NT2/D1 (cell line): Measurements from ENCODE around the gene GAGE12J.
A peak's percentile ranks its signal among the peaks of the same experiment; 100 is the strongest.
"Not testable (repeated sequence)": the region's sequence is repeated elsewhere in the genome, so short reads cannot be mapped to it uniquely, and the experiment has no call there.

Source experiments
- DNase-seq: peaks from one replicate; pipeline ENCODE4 v3.0.0-alpha.2; 2011; ENCODE audit warnings: low read depth, low spot score
- H3K27me3 ChIP-seq: 2 replicates; pipeline ENCODE4 v1.6.0; 2011; ENCODE audit warnings: mild to moderate bottlenecking; ENCODE audit not compliant: insufficient read length, insufficient read depth
- H3K36me3 ChIP-seq: 2 replicates; pipeline ENCODE4 v1.6.1; 2011; ENCODE audit warnings: mild to moderate bottlenecking, low read length, mixed read lengths; ENCODE audit not compliant: insufficient read depth, insufficient read length
- H3K4me1 ChIP-seq: 2 replicates; pipeline ENCODE4 v1.5.1; 2011; ENCODE audit not compliant: insufficient read depth, insufficient read length
- H3K4me3 ChIP-seq: 2 replicates; pipeline ENCODE4 v1.5.1; 2011; ENCODE audit warnings: low read depth; ENCODE audit not compliant: insufficient read length
- H3K9ac ChIP-seq: 2 replicates; pipeline ENCODE4 v1.6.0; 2011; ENCODE audit warnings: low read depth; ENCODE audit not compliant: insufficient read length
- H3K9me3 ChIP-seq: 2 replicates; pipeline ENCODE4 v1.5.1; 2011; ENCODE audit warnings: mild to moderate bottlenecking, low read length; ENCODE audit not compliant: insufficient read depth
- SUZ12 ChIP-seq: IDR thresholded peaks from 2 replicates; pipeline ENCODE4 v1.6.1; 2011; ENCODE audit not compliant: insufficient read length, insufficient read depth; ENCODE audit errors: extremely low read depth
- YY1 ChIP-seq: IDR thresholded peaks from 2 replicates; pipeline ENCODE4 v1.6.1; 2011; ENCODE audit not compliant: insufficient read length, insufficient read depth
- ZNF274 ChIP-seq: IDR thresholded peaks from 2 replicates; pipeline ENCODE4 v1.6.1; 2011; ENCODE audit warnings: mild to moderate bottlenecking, low read depth, low read length

GAGE12J gene

DNA sequence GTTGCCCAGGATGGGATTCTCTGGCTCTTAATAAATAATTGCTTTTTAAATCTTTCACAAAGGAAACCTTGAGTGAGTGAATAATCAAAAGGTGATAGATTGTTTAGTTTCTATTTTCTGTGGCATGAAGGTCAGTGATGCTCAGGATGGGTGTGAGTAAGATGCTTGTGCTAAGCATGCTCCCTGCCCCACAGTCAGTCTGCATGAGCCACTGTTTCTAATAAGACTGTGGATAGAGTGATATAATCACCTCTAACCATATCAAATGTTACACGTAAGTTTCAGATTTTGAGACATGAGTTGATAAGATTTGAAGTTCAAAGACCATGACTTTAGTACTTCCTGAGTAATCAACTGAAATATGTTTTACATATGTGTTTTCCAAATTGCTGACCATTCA lies 21.1 kb upstream of the GAGE12J start:
- no peak overlapping the region for H3K9ac ChIP-seq
- no peak for DNase-seq
- no peaks in the 10 kb centered on the region for H3K27me3 ChIP-seq
- TF ChIP-seq YY1 (no peak), SUZ12 (no peak), ZNF274 (no peak)
- H3K4me3 ChIP-seq = no peak overlapping the region
- H3K4me1 ChIP-seq = no peaks in the 10 kb centered on the region
- H3K9me3 ChIP-seq = no peaks in the 10 kb centered on the region
- no peaks in the 10 kb centered on the region for H3K36me3 ChIP-seq

DNA sequence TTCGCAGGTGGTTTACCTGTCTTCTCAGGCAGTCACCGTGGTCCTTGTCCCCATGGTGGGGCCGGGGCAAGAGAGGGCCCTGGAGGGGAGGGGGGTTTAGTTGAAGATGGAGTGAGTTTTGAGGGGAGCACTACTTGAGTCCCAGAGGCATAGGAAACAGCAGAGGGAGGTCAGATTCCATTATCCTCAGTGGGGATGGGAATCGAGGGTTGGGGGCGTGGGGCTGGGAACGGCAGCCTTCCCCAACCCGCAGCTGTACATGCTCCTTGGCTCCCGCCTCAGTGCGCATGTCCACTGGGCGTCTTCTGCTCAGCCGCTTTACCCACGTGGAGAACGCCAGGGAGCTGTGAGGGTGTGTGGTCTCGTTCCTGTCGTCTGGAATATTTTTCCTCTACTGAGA lies 18.5 kb upstream of the GAGE12J start, which contains the start of gene GAGE10:
GAGE10 (plus strand) TSS at position 301 of the 400 bp plus-strand sequence. CDS start 1,214 bp downstream, outside the sequence.
- no peak for TF ChIP-seq YY1
- no peak for TF ChIP-seq ZNF274
- no peak for TF ChIP-seq SUZ12
- no peak within 1 kb of the TSS for H3K9ac ChIP-seq

DNA sequence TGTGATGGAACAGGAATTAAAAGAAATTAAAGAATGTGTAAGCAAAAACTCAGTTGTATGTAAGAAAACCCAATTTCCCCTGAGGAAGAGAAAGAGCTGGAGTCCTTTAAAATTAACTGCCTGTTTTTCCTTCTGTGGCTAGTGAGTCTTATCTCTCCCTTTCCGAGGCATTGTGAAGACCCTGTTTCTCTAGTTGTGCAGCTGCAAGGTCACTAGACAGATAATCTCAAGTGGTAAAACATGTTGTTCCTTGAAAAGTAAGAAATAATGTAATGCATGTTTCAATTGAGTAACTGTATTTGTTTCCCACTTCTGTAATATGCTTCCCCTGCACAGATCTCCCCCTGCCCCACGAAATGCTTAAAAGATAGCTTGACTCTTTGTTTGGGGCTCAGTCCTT lies 14.1 kb upstream of the GAGE12J start:
- not testable (repeated sequence) for DNase-seq, H3K36me3 ChIP-seq, H3K9ac ChIP-seq

More for the DNA sequence above, 18.5 kb upstream of the GAGE12J start, which contains the start of gene GAGE10:
- Histone ChIP-seq H3K36me3 (no peaks in the 10 kb centered on the region), H3K27me3 (no peaks in the 10 kb centered on the region), H3K4me1 (no peaks in the 10 kb centered on the region), H3K4me3 (no peak within 1 kb of the TSS), H3K9me3 (no peaks in the 10 kb centered on the region)
- no peak for DNase-seq

GRCh38 chrX:49308604-49309269 lies 13.1 kb upstream of the GAGE12J start:
- no peak for TF ChIP-seq YY1
- TF ChIP-seq ZNF274 = no peak
- no peak for TF ChIP-seq SUZ12
- Histone ChIP-seq H3K4me1 (peaks cover 5% of the 10 kb centered on the region), H3K9me3 (no peaks in the 10 kb centered on the region), H3K4me3 (no peak overlapping the region), H3K9ac (no peak overlapping the region), H3K27me3 (no peaks in the 10 kb centered on the region), H3K36me3 (no peaks in the 10 kb centered on the region)
- no peak for DNase-seq

More for the DNA sequence above, 14.1 kb upstream of the GAGE12J start:
- H3K4me1 ChIP-seq, H3K27me3 ChIP-seq, H3K9me3 ChIP-seq, H3K4me3 ChIP-seq: not testable (repeated sequence)

DNA sequence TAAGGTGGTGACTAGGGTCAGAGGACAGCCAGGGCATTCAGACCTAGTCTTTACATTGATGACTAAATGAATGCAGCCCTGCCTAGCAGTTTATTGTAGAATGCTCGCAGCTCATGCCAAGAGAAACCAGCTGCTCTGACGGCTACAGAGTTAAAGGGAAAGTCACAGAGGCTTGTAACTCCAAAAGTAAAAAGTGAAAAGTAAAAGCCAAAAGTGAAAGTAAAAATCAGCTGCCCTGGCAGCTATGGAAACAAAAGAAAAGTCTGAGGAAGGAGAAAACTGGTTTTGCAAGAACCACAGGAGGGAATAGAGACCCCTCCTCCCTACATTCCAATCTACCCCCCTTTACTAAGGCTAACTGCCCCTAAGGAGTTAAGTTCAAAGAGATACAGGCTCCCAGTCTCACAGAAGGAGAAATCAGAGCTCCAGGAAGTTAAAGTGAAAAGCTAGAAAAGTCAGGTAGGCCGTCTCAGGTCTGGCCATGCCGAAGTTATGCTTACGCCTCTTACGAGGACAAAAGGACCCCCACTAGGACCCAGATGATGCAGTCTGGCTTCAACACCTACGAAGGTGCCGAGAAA lies 12.3 kb upstream of the GAGE12J start:
- Histone ChIP-seq H3K9ac (peak overlapping the region; percentile 56), H3K4me3 (no peak overlapping the region)
- peak; percentile 33 for DNase-seq

DNA sequence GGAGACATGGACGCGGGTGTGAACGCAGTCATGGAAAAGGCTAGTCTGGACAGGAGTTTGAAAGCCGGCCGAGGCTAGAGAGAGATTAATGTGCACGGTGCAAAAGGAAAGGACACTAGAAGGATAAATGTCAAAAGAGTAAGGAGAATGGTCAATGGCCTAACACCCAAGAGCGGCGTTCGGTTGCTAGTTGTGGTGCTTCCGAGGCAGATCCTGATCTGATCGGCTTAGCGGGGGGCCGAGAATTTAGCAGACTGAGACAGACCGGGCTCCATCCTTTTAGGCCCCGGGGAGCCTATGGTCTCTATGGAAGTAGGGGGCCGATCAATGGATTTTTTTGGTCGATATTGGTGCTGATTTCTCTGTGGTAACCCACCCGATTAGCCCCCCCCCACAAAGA lies 11.5 kb upstream of the GAGE12J start:
- H3K4me1 ChIP-seq = peaks cover 5% of the 10 kb centered on the region
- TF ChIP-seq YY1 (no peak), ZNF274 (no peak), SUZ12 (no peak)
- no peaks in the 10 kb centered on the region for H3K27me3 ChIP-seq
- H3K9me3 ChIP-seq = no peaks in the 10 kb centered on the region
- DNase-seq = no peak
- H3K4me3 ChIP-seq = peak overlapping the region; percentile 5
- no peaks in the 10 kb centered on the region for H3K36me3 ChIP-seq
- peak overlapping the region; percentile 56 for H3K9ac ChIP-seq

More for the DNA sequence above, 12.3 kb upstream of the GAGE12J start:
- H3K27me3 ChIP-seq = no peaks in the 10 kb centered on the region
- no peaks in the 10 kb centered on the region for H3K9me3 ChIP-seq
- TF ChIP-seq YY1 (no peak), ZNF274 (no peak), SUZ12 (no peak)
- no peaks in the 10 kb centered on the region for H3K36me3 ChIP-seq
- peaks cover 5% of the 10 kb centered on the region for H3K4me1 ChIP-seq

DNA sequence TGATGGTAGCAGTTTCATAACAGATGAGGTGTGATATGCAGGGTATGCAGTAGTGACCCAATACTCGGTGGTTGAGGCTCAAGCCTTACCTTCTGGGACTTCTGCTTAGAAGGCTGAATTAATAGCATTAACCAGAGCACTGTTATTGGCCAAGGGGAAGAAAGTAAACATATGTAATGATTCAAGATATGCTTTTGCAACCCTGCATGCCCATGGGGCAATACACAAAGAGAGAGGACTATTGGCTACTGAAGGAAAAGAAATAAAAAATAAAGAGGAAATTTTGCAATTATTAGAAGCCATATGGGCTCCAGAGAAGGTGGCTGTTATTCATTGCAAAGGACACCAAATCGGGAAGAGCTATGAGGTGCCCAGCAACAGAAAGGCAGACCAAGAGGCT lies 9.7 kb upstream of the GAGE12J start:
- no peak overlapping the region for H3K9ac ChIP-seq
- H3K4me3 ChIP-seq = no peak overlapping the region
- peaks cover 5% of the 10 kb centered on the region for H3K4me1 ChIP-seq
- H3K36me3 ChIP-seq = no peaks in the 10 kb centered on the region
- no peak for TF ChIP-seq SUZ12
- TF ChIP-seq ZNF274 = no peak
- no peak for TF ChIP-seq YY1
- no peaks in the 10 kb centered on the region for H3K9me3 ChIP-seq
- DNase-seq = no peak
- H3K27me3 ChIP-seq = no peaks in the 10 kb centered on the region
